DMS 273 (cell line): Measurements from ENCODE around the gene ANAPC2.

ENCODE experiments used
- DNase-seq: peaks from one replicate; lab custom pipeline; 2025; ENCODE audit not compliant: unreplicated experiment; lab: John Stamatoyannopoulos, UW

The ANAPC2 gene

GRCh38 chr9:137188490-137189296 is at the start of gene ANAPC2, which contains the start of gene SSNA1:
Gene ANAPC2, minus strand, starts transcription at chr9:137188560. Its CDS starts 28 bp downstream, at chr9:137188532.
Gene SSNA1, plus strand, starts transcription at chr9:137188676. Its CDS starts 51 bp downstream, at chr9:137188727.
- peak; percentile 98 for DNase-seq

GRCh38 chr9:137236936-137237421 is 48.6 kb upstream of the ANAPC2 start:
- no peak for DNase-seq

GRCh38 chr9:137236238-137236935 is 48.0 kb upstream of the ANAPC2 start:
- peak; percentile 92 for DNase-seq

GRCh38 chr9:137235424-137236237 is 47.3 kb upstream of the ANAPC2 start:
- DNase-seq, result no peak

GRCh38 chr9:137234758-137235423 is 46.5 kb upstream of the ANAPC2 start:
- no peak for DNase-seq

GRCh38 chr9:137234055-137234697 is 45.8 kb upstream of the ANAPC2 start:
- no peak for DNase-seq

GRCh38 chr9:137233143-137233980 is 45.0 kb upstream of the ANAPC2 start:
- DNase-seq, result no peak

GRCh38 chr9:137232510-137232909 is 44.1 kb upstream of the ANAPC2 start:
- DNase-seq, result no peak

- DNase-seq, result no peak
Observed at GRCh38 chr9:137232101-137232500, 43.7 kb upstream of the ANAPC2 start.

GRCh38 chr9:137231372-137232039 is 43.1 kb upstream of the ANAPC2 start:
- no peak for DNase-seq

- no peak for DNase-seq
Observed at GRCh38 chr9:137230705-137231371, 42.5 kb upstream of the ANAPC2 start, which contains the start of gene SLC34A3. Gene SLC34A3, plus strand, starts transcription at chr9:137230901. Its CDS starts 802 bp downstream, at chr9:137231703.

- DNase-seq, result no peak
Observed at GRCh38 chr9:137229903-137230704, 41.7 kb upstream of the ANAPC2 start.

GRCh38 chr9:137228968-137229896 is 40.9 kb upstream of the ANAPC2 start:
- no peak for DNase-seq

GRCh38 chr9:137228506-137228967 is 40.2 kb upstream of the ANAPC2 start:
- DNase-seq, result no peak

GRCh38 chr9:137227853-137228505 is 39.6 kb upstream of the ANAPC2 start:
- DNase-seq, result no peak
